Activated CD4-positive, CD25-positive, alpha-beta regulatory T cell (primary cell): ENCODE measurements around the gene CCDC34.

Source experiments
- DNase-seq, 4 experiments: peaks; one replicate each; lab custom pipeline; 2025; lab: John Stamatoyannopoulos, UW

CCDC34 gene

GRCh38 chr11:27290261-27291050, 72.6 kb downstream of the CCDC34 start:
- DNase-seq = no peak
